Measurements from ENCODE around the gene PIGU. TPM values are rescaled to one million over a fixed set of nuclear protein-coding genes. Genes with fewer than 3 reads are reported as not detected.

The PIGU gene
- total and polyA plus RNA-seq, 2 of the 13 experiments (the other 11 are each of a cell fraction or from before 2014, with no cell fraction given): 45.5 to 231 TPM

GRCh38 chr20:34516247-34517113, 160.4 kb downstream of the PIGU start, which contains the start of gene DYNLRB1 (continued):
- TF ChIP-seq ZSCAN20 (CRISPR knock-in tag; IDR thresholded peaks at IDR 0.05; ENCODE audit: borderline replicate concordance): peak; percentile 80; the same call in 1 of the 2 replicates
- peak; percentile 90; the same call in 1 of the 2 replicates for TF ChIP-seq SRY (CRISPR knock-in tag; IDR thresholded peaks at IDR 0.05)
- TF ChIP-seq SOX5 (CRISPR knock-in tag; IDR thresholded peaks at IDR 0.05; ENCODE audit: borderline replicate concordance): peak; percentile 62
- TF ChIP-seq ZNF280D (CRISPR knock-in tag; IDR thresholded peaks at IDR 0.05): peak; percentile 93
- peak; percentile 95 for TF ChIP-seq ZNF687 (CRISPR knock-in tag; IDR thresholded peaks at IDR 0.05)
- peak; percentile 82 for TF ChIP-seq ZKSCAN8 (CRISPR knock-in tag; IDR thresholded peaks at IDR 0.05; ENCODE audit: borderline replicate concordance)
- peak; percentile 56; the same call in 1 of the 2 replicates for TF ChIP-seq PBX3 (CRISPR knock-in tag; IDR thresholded peaks at IDR 0.05; ENCODE audit: borderline replicate concordance)
- peak; percentile 71 for TF ChIP-seq ELF3 (CRISPR knock-in tag; IDR thresholded peaks at IDR 0.05)
- no peak for TF ChIP-seq ZFYVE20 (CRISPR knock-in tag; IDR thresholded peaks at IDR 0.05; ENCODE audit: borderline replicate concordance, low read depth)
- TF ChIP-seq MIER3 (CRISPR knock-in tag; IDR thresholded peaks at IDR 0.05; ENCODE audit: borderline replicate concordance): peak; percentile 72
- TF ChIP-seq ZNF644 (CRISPR knock-in tag; IDR thresholded peaks at IDR 0.05; ENCODE audit: low read depth): no peak
- peak; percentile 82 for TF ChIP-seq ZC3H4 (CRISPR knock-in tag; IDR thresholded peaks at IDR 0.05; ENCODE audit: borderline replicate concordance)
- TF ChIP-seq NFAT5 (CRISPR knock-in tag; IDR thresholded peaks at IDR 0.05): peak; percentile 67
- TF ChIP-seq KLF12 (CRISPR knock-in tag; IDR thresholded peaks at IDR 0.05; ENCODE audit: borderline replicate concordance): peak; percentile 93; the same call in 1 of the 2 replicates
